ENCODE results near the gene SP140.
A peak's percentile ranks its signal among the peaks of the same experiment; 100 is the strongest.
"Not testable (repeated sequence)": the region's sequence is repeated elsewhere in the genome, so short reads cannot be mapped to it uniquely, and the experiment has no call there.

SP140 gene

DNA sequence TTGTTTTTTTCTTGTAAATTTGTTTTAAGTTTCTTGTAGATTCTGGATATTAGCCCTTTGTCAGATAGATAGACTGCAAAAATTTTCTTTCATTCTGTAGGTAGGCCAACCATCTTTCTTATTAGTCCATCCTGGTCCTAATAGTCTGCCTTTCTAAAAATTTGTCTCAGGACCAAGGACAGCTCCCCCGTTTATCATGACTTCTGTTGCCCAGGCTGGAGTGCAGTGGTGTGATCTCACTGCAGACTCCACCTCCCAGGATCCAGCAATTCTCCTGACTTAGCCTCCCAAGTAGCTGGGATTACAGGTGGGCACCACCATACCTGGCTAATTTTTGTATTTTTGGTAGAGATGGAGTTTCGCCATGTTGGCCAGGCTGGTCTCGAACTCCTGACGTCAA lies 63.8 kb downstream of the SP140 start:
- peak; percentile 24 for DNase-seq (ENCODE audit: low spot score)

DNA sequence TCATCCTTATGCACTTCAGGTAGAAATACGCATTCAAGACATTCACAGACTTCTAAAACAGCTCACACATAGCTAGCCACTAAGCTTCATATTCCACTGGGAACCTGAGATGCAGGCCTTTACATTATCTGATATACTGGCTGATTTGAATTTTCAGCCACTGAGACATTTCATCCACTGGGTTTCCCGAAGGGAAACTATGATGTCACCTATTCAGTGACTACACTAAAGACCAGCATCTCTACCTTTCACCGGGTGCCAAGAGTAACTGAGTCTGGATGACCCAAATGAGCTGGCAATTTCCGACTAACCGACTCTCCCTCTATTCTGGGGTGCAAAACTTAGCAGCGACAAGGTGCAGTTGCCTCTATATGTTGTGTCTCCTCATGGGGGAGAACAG lies 69.7 kb downstream of the SP140 start:
- no peak for DNase-seq (ENCODE audit: low spot score)

DNA sequence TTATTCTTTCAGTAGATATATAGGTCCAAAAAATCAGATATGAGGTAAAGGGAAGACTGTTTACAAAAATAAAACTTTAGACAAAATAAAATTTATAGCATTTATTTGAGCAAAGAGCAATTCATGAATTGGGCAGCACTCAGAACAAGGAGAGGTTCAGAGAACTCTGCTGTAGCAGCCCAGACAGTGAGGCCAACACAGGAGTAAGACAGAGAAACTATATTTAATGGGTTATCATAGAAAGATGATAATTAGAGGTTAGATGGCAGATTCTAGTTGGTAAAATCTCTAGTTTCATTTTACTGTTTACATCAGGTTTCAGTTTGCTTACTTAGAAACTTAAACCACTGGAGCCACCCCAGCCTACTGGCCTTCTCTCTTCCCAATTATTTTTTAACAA lies 71.4 kb downstream of the SP140 start:
- no peak for DNase-seq (ENCODE audit: low spot score)

DNA sequence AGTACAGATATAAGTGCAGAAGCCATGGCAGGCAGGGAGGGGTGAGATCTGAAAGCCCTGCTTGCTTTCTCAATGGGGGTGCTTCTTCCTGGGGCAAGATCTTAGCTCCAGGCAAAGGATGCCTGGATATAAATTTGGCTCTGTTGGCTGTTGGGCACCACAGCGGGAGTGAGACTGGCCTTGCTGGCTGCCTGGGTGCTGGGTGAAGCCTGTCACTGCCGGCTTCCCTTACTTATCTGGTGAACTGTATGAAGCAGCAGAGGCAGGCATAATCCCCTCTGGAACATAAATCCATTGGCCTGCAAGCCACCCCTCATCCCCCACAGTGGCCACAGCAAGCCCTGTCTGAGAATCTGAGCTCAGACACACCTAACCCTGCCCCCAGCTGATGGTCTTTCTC lies 74.1 kb downstream of the SP140 start:
- no peak for DNase-seq (ENCODE audit: low spot score)

DNA sequence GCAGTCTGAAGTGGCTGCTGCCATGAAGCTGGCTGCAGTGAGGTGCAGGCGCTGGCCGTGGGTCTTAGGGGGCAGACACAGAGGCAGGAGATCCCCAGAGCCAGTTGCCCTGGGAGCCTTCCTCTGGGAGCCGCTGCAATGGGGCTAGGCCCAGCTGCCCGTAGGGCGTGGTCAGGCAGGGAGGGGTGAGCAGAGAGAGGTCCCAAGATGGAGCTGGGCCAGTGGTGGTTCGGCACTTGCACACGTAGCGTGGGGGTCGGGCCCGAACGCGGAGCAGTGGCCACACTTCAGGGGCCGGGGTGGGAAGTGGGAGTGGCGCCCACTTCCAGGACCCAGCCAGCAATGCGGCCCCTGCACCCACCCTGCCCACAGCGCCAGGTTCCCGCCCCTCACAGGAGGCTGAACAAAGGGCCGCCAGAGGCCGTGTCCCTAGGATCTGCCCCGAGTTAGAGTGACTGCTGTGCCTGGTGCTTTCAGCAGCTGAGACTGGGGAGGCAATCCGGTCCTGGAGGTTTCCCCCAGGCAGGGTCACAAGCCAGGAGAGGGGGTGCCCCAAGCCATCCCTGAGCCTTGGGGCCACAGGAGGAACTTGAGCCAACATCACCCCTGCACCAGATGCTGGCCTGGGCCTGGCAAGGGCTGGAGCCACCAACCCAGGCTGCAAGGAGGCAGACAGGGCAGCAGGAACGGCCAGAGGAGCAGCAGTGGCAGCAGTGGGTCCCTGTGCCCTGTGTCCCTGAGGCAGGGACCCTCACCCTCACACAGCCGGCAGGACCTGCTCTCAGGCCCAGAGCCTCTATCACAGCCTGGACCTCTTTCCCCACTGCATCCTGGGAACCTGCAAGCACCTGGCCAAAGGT lies 80.1 kb downstream of the SP140 start:
- DNase-seq (ENCODE audit: low spot score): no peak

DNA sequence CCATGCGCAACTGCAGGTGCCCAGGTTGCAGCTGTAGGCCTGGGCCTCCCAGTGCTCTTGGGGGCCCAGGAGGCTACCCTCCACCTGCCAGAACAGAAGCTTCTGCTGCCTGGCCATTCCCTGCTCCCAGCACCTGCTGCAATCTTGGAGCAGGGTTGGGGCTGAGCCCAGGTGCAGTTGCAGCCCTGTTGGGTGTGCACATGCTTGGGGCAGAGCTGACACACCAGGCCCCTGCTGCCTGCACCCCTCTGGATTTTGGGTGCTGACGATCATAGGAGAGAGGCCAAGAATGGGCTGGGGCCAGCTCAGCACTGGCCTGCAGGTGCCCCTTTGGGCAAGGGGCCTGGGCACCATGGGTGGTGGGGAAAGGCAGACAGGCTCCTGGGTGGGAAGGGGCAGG lies 80.9 kb downstream of the SP140 start:
- DNase-seq (ENCODE audit: low spot score): no peak

DNA sequence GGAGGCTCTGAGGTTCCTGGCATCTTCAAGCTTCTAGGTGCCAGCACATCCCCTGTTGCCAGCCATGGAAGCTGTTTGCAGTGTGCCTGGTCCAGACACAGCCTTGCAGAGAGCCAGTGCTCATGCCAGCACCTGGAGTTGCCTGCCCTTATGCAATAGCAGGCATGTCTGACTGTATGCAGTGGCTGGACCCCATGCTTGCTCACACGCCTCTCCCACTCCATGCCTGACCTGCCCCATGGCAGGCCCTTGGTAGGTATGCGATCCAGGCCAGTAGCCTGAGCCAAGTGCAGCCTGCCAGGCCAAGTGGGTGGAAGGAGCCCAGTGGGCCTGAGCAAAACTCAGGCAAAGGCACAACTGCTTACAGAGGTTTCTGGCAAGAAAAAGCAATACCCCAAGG lies 81.9 kb downstream of the SP140 start:
- no peak for DNase-seq (ENCODE audit: low spot score)

DNA sequence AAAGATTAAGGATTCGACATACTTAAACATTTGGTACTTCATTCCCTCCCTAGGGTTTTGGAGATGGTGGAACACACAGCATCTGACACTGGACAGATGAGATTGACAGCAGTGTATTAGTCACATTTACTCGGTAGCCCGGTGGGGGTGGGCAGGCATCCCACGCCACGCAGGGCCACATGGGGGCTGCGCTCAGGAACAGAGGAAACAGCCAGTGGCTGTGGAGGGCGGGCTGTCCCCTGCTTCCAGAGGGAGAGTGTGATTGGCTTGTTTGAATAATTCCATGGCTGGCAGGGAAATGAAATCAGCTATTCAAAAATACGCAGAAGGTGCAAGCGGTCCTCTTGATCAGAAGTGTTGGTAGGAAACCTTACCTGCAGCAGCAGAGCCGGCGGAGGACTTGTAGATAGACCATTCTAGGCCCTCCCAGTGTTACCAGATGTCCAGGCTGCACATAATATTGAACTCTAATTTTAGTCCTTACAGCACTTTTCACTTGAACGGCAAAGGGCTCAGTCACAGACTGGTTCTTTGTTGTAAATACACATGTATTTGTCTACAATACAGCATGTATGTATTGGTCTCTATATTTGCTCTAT lies 83.0 kb downstream of the SP140 start:
- no peak for DNase-seq (ENCODE audit: low spot score)

DNA sequence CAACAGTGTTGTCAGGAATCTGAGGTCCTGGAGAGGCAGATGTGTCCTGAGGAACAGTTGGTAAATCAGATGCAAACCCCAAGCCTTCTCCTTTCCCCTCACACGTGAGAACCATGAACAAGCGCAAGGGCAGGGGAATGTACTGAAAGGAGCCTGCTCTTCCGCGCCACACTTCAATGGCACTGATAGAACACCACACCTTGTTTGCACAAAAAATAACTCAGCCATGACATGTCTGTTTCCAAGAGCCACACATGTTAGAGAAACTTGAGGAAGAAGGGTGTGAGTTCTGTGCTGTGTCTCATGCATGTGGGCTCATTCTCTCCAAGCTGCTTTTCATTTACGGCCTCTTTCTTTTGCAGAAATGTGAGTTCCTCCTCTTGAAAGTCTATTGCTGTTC lies 85.3 kb downstream of the SP140 start:
- DNase-seq (ENCODE audit: low spot score): not testable (repeated sequence)

DNA sequence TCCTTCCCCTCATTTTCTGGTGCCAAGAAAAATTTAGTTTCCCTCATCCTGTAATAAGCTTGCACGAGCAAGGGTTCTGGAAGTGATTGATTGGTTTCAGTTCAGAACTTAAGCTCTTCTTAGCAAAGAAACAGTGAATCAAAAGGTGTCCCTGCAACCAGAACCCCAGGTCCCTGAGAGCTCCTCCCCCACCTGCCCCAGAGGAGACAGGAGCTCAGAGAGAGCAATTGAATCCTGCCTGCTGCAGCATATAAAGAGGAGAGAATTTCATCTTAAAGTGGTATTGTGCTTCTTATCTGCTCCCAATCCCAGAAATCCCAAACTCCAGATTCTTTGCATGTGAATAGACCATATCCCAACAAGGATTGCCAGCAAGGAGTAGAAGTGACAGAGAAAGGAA lies 86.1 kb downstream of the SP140 start:
- not testable (repeated sequence) for DNase-seq (ENCODE audit: low spot score)

DNA sequence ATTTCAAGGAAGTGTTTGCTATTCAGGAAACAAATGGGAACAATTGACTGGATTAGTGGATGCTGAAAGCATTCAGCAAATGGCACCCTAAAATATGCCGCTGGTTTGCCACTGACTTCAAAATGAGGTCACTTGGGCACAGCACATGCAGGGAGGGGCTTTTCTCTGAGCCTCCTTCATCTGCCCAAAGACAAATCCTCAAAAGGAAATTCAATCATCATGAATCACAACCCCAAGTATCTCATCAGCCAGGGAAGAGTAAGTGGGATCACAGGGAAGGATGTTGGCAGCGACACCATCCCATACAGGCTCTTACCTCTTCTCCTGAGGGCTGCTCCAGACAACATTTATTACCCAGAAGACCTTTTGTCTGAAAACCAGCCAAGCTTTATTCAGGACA lies 87.1 kb downstream of the SP140 start:
- DNase-seq (ENCODE audit: low spot score): no peak

DNA sequence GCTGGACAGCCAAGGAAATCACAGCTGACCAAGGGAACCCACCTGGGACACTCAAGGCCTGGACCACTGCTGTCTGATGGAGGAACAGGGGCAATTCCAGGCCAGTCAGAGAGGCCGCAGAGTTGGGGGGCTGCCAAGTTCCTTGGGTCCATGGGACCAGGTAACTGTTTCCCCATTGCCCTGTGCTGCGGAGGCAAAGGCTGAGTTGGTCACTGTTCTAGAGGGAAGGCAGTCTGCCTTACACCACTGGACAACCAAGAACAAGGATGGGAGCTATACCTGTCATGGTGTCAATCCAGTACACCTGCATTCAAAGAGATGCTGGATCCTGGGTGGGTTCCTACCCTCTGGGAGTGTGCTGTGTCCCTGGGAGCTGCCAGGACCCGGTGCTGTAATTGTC lies 91.8 kb downstream of the SP140 start:
- DNase-seq (ENCODE audit: low spot score): no peak

DNA sequence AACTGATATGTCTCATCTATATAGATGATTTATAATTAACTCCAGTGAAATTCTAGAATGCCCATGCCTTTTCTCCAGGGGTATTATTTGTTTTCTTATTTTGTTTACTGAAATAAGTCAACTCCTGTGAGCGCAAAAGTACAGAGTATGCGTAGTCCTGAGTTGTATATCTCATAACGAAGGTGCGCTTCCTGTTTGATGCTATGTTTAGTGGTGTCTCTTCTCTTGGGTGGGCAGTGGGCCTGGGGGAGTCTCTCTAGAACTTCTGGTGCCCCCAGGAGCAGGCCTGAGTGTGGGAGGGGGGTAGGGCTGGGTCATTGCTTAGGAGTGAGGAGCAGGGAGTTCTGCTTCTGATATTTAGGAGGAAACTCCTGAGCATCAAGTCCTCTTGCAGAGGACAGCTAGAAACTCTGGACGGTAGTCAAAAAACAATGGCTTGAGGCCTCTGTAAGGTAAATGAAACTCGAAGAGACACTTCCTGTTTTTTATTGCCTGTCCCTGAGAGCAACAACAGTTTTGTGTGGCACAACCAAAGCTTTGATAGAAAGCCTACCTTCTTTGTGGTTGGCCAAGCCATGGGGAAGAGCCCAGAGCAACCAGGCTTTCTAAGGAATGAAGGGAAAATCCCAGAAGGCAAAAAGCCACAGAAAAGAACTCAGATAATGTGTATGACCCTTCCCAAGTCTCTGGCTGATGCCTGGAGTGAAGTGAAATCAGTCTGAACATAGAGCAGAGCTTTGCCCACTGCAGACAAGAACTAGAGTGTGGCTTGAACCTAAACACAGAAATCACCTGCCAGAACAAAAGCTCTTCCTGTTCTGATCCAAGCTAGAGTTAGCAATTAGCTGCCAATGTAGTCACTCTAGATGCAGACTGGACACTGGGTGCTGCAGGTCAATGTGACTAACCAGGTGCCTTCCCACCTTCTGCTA lies 92.9 kb downstream of the SP140 start:
- DNase-seq (ENCODE audit: low spot score): no peak

DNA sequence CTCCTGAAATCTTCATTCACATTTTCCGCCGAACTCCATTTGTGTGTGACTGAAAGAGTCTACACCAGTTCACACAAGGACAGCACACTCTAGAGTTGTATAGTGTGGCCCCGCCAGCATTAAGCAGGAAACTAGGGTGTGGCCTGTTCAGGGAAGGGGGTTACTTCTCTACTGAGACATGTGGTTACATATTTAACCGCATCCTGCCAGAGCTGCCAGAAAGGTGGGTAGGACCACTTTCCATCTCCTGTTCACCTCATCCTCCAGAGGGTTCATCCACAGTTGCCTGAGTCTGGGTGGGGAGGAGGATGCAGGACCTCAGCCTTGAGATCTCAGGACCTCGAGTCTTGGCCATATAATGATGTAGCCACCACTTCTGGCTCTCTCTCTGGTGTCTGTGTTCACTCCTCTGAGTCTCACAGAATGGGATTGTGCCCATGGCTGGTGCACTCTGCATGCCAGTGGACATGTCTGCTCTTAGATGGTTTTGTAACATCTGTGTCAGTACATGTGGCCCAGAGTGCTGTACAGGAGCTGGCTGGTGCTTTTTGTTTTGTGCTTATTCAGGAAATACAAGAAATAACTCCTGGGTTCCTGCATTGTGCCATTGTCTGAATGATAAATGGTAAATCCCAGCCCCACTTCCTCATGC lies 93.8 kb downstream of the SP140 start:
- no peak for DNase-seq (ENCODE audit: low spot score)

DNA sequence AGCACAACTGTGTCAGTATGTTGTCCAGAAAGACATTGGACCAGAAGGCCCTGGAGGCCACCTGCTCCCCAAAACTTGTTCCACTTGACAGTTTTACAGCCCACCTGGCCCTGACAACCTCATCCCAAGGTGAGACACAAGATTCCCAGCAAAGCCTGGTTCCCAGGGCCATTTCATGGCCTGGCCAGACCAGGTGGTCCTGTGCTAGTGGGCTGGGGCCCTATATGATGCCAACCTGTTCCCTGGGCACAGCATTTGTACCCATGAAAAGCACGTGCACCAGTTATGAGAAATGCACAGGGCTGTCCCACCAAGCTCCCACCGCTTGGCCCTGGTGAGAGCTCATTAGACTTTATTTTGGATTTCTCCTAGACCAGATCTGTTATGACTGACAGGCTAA lies 95.5 kb downstream of the SP140 start:
- no peak for DNase-seq (ENCODE audit: low spot score)

DNA sequence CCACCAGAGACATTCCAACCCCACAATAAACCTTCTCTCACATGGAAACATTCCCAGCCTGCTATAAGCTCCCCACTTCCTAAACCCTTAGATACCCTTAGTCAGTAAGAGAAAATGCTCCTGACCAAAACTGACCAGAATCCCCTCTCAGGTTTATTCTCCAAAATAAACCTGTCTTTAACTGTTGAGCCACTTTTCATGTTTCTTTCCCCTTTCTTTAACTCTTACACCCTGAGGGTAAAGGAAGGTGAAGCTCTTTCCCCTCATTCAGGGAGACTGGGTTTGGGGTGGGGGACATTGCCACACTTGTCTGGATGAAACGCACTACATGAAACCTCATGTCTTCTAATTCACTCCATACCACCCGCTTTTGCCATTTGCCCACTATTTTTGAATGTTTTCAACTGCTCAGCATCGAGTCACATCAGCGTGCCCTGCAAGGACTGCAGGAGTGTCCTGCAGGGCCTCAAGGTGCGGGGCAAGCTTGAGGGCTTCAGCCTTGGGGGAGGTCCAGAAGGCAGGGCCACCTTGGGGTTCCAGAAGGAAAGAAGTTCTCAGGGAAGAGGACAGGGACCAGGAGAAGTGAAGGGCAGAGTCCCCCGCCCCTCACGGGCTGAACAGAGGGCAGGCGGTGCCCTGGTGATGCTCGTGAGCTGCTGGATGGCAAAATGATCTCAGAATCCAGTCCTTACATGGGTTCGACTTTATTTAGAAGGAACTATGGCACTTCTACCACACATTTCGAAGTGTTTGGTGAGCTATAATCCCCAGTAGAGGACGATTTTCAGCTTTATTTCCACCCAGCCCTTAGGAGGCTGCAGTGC lies 97.2 kb downstream of the SP140 start:
- DNase-seq (ENCODE audit: low spot score): no peak

DNA sequence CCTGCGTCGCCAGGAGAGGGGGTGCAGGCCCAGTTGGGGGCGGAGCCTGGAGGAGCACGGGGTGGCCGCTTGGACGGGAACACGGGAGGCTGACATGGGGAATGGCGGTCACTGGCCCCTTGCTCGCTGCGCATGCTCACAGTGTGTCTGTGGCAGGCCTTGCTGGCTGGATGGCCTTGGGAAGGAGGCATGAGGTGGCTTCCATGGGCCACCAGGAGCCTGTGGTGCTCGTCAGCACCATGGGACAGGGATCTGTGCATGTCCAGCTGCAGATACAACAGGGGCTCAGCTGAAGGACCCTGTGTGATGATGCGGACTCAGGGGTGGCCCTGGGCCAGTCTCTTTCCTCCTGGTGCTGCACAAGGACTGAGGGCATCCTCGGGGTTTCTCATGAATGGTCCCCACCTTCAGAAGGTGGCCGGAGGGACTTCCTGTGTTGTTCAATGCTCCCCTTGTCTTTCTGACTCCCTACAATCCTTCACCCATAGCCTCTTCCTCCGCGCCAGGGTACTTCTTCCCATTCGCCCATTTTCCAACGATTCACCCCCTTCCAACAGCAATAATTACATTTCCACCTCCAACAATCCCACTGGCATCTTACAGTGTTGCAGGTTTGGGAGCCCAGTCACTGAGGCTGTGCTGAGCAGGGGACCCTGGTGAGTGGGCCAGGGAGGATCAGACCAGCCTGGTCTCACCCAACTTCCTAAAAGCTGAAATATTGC lies 98.0 kb downstream of the SP140 start:
- no peak for DNase-seq (ENCODE audit: low spot score)

DNA sequence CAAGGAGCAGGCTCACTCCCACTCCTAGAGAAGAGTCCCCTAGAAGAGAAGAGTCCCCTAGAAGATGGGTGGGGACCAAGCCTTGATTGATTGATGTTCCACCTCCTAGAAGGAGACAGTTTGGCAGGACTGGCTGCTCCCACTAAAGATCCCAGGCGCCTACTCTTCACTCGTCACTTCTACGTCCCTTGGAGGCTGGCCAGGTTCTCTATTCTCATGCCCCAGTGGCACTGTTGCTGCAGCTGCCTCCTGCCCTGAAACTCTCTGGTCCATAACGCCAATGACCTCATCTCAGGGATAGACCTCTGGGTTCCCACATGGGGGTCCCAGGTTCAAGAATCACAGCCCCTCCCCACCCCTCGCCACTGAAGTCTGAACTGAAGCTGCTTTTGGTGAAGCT lies 99.0 kb downstream of the SP140 start:
- no peak for DNase-seq (ENCODE audit: low spot score)

DNA sequence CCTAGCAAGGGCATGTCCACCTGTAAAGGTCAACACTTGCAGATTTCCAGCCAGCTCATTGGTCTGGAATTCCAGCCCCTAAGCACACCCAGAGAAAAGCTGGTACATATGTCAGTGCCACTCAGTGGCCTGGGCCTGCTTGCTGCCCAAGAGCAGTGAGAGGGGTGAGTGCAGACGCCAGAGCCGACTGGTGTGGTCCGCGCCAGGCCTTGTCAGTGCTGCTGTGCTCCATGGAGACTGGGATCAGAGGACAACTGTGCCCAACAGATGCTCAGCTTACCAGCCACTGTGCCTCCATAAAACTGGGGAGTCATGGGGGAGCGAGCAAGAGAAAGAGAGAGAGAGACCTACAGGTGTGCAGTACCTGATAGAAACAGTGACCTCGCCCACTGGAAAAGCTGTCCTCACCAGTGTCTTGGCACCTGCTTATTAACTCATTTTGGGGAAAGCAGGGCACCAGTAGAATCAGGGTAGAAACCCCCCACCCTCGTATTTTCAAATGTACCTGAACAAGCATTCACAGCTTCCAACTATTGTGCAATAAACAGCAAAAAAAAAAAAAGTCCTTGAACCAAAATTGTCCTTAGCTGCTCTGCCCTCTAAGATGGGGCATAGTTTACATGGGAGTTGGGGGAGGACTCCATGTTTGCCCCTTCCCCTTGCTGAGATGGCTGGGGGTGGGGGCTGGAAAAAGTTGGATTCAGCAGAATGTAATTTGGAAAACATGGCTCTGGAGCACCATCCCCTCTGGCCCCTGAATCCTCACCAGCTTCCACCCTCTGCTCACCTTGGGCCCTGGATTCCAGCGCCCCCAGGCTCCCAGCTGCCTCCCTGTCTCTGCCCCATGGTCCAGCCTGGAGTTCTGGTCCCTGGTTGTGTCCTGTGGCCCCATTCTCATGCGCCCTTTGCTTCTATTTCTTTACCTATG lies 100.0 kb downstream of the SP140 start:
- DNase-seq (ENCODE audit: low spot score): no peak

Measured in LoVo (cell line).